Ureter (tissue), 1 donor: Measurements from ENCODE around the gene MAGI1. TPM values are rescaled to one million over a fixed set of nuclear protein-coding genes. Genes with fewer than 3 reads are reported as not detected.
"Not testable (repeated sequence)": the region's sequence is repeated elsewhere in the genome, so short reads cannot be mapped to it uniquely, and the experiment has no call there.

Source experiments
- DNase-seq: peaks from one replicate; pipeline ENCODE4 v3.0.0-alpha.2; 2020; ENCODE audit warnings: low spot score
- total RNA-seq: library from RNA; stranded (reverse); gene quantifications from one replicate; pipeline ENCODE4 v1.2.4, GENCODE V29; 2023
- donor health status: DM: yes; HTN: yes; CAD: no.

The MAGI1 gene
- 45.5 TPM for total RNA-seq

- peak; percentile 91 for DNase-seq
Measured at GRCh38 chr3:66038726-66039589, at the start of gene MAGI1. MAGI1 (minus strand) TSS chr3:66038918; CDS start chr3:66038308, 610 bp downstream.

DNA sequence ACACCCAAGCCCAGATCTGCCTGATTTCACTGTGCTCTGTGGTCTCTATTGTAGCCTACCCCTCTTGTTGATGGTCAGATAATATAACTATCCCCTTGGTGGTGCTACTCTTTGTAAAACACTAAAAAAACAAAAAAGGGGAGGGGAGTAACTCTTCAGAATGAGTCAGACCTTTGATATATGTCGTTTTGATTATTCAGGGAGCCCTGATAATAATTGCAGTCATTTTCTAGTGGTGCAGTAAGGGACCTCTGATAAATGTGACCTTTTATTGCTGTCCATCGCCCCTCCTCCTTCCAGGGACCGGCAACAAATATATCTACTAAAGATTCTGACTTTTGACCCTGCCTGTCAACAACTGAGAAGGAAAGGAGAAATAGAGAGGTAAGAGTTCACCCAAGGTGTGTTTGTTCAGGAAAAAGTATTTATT is 45.1 kb upstream of the MAGI1 start:
- no peak for DNase-seq

- no peak for DNase-seq
Measured at GRCh38 chr3:66083096-66083678, 44.5 kb upstream of the MAGI1 start.

GRCh38 chr3:66082679-66083078 is 44.0 kb upstream of the MAGI1 start:
- DNase-seq = no peak

- no peak for DNase-seq
Measured at GRCh38 chr3:66080167-66080566, 41.4 kb upstream of the MAGI1 start.

- no peak for DNase-seq
Measured at GRCh38 chr3:66077973-66078372, 39.3 kb upstream of the MAGI1 start.

DNA sequence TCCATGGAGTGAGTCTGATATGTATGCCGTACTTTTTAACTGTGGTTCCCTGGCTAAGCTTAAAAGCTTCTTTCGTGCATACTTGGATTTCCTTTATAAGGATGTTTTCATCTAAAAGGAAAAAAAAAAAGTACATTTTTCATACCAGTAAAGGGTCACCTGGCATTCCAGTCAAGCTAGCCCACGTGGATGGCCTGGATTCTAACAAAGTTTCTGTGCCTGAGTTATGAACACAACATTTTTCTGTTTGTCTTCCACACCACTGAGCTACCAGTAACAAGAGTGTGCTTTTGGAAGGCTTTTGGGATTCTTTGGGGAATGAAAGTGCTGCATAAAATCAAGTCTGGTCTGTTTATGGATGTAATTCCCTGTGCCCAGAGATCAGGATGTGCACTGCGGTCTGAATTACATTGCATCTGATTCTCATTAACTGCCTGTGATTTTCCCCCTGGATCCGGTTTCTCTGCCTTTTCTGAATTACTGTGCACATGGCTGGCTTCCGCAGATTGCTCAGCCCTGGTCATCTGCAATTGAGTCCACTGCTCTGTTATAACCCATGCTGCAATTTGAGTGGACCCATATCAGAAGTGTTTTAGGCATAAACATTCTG is 38.2 kb upstream of the MAGI1 start:
- DNase-seq = no peak

DNA sequence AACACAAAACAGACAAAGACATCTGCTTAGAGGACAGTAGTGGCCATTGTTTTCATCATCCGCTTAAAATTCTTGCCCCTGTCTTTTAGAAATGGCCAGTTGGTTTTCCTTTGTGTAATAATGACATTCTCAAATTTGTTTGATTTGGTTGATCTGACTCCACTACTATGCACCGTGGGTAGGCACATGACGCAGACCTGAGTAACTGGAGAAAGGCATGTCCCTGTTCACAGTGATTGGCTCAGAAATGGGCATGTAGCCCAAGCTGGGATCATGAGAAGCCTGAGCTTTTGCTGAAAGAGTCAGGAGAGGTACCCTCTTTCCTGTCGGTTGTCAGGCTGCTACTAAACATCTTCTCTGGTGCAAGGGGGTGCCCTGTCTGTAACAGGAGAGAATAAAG is 36.6 kb upstream of the MAGI1 start:
- no peak for DNase-seq

GRCh38 chr3:66073464-66074141 is 34.9 kb upstream of the MAGI1 start:
- DNase-seq = no peak

- no peak for DNase-seq
Measured at GRCh38 chr3:66068255-66068654, 29.5 kb upstream of the MAGI1 start.

GRCh38 chr3:66066963-66067617 is 28.4 kb upstream of the MAGI1 start:
- no peak for DNase-seq

GRCh38 chr3:66055289-66055688 is 16.6 kb upstream of the MAGI1 start:
- no peak for DNase-seq

DNA sequence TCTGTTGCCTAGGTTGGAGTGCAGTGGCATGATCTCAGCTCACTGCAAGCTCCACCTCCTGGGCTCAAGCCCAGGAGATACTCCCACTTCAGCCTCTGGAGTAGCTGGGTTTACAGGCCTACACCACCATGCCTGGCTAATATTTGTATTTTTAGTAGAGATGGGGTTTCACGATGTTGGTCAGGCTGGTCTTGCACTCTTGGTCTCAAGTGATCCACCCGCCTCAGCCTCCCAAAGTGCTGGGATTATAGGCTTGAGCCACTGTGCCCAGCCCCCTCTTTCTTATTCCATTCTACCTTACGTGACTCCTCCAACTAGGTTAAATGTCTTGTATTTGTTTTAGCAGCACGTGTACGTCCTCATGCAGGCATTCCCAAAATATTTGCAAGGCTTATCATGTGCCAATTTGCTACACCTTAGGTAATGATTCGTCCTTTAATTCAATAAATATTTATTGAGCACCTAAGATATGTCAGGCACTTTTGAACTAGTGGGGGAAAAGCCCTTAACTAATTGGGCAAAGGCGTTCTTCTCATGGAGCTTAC is 14.9 kb upstream of the MAGI1 start:
- no peak for DNase-seq

DNA sequence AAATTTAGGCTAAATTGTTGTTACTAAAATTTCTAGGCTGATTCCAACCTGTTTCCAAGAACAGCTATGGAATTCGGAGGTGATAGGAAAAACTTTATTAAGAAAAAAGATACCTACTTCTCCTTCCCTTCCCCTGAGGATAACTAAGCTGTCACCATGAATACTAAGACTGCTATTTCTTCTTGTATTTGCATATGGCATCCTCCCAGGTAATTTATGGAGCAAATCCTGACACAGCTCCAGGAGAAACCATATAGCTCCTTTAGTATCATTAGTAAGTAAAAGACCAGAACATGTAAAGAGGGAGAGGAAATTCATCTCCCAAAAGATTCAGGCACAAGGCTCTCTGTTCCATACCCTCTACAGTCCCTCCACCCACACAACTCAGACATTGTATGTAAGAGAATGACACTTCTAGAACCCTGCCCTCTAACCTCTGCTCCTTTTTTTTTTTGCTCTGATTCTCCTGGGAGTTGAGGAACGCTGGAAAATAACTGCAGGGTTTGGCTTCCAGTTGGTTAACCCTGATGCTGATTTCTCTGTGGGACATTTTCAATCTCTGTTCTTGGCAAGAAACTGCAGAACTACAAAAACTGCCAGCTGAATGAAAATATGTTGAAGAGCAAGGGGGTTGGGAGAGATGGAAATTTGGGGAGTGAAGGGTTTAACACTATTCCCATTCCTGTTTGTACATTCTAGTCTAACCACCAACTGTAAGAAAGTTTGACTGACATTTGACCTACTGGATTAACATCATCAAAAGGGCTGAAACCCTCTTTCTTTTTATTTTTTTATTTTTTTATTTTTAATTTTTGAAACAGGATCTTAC is 14.2 kb upstream of the MAGI1 start:
- DNase-seq = no peak

GRCh38 chr3:66050821-66051220 is 12.1 kb upstream of the MAGI1 start:
- DNase-seq = no peak

- no peak for DNase-seq
Measured at GRCh38 chr3:66048051-66048395, 9.3 kb upstream of the MAGI1 start.

DNA sequence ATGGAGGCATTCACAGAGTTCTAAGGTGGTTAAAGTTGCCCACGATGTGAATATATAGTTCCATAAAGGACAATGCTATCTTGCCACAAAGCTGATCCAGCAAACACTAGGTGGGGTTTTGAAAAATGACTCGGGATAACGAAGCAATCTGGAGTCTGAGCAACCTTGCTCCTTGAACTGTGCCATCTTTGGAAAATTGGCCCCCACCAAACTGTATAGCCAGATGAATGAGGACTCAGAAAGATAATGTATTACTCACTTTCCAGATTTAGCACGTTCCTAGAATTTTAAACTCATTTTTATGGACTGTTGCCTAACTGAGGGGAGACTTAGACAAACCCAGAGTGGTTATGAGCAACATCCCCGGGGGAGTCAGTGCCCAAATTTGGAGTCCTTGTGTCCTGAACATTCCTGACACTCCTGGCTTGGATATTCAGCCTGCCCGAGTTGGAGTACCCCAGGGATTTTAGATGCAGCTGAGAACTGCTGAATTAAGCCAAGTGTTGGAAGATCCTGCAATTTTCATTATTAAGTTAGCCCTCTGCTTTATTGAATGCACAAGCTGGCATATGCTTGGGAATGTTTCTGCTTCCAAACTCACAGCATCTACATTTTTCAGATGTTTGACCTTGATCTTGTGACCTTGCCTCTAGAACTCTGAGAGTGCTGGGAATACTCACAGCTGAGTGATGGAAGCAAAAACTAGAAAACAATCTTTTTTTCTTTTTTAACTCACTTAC is 8.8 kb upstream of the MAGI1 start:
- no peak for DNase-seq

DNA sequence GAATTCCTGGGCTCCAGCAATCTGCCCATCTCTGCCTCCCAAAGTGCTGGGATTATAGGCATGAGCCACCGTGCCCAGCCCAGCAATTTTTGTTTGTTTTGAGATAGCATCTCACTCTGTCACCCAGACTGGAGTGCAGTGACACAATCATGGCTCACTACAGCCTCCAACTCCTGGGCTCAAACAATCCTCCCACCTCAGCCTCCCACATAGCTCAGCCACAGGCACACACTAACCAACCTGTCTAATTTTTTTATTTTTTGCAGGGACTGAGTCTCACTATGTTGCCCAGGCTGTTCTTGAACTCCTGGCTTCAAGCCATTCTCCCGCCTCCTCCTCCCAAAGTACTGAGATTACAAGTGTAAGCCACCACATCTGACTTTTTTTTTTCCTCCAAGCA is 7.6 kb upstream of the MAGI1 start:
- DNase-seq = not testable (repeated sequence)

DNA sequence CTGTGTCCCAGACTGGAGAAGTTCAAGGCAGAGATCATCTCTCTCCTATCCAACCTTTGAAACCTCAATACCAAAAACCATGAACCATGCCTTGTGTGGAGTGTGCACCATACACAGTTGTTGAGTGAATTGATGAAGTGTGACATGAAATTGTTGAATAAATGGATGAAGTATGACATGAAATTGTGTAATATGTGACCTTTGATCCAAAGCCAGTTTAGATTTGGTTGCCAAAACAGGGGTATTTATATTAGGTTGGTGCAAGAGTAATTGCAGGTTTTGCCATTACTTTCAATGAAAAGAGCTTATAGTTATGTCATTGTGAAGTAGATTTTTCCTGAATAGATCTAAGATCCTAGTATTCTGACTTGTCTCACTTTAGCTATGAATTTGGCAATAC is 3.1 kb upstream of the MAGI1 start:
- DNase-seq = no peak

- DNase-seq = no peak
Measured at GRCh38 chr3:66041116-66041515, 2.4 kb upstream of the MAGI1 start.
